Cardiac fibroblast (primary cell): Measurements from ENCODE around the gene PSTPIP2.

Experiments used
- DNase-seq, 2 donors: peaks; one replicate each; pipeline versions ENCODE4 v3.0.0 to v3.0.0-alpha.2; 2010; ENCODE audit warnings: low read depth in 2 of 2
- H3K4me3 ChIP-seq, 2 donors: replicated peaks in 1 of 2; 1 replicate in 1 of 2; 2 replicates in 1 of 2; pipeline ENCODE4 v1.5.1; 2011; ENCODE audit warnings: low read depth in 2 of 2, low read length in 2 of 2, mild to moderate bottlenecking in 2 of 2, moderate library complexity in 1 of 2
- CTCF ChIP-seq: IDR thresholded peaks from one replicate; pipeline ENCODE4 v1.5.1; 2011; ENCODE audit warnings: low read depth, mild to moderate bottlenecking, low read length, inconsistent platforms

Gene PSTPIP2

DNA sequence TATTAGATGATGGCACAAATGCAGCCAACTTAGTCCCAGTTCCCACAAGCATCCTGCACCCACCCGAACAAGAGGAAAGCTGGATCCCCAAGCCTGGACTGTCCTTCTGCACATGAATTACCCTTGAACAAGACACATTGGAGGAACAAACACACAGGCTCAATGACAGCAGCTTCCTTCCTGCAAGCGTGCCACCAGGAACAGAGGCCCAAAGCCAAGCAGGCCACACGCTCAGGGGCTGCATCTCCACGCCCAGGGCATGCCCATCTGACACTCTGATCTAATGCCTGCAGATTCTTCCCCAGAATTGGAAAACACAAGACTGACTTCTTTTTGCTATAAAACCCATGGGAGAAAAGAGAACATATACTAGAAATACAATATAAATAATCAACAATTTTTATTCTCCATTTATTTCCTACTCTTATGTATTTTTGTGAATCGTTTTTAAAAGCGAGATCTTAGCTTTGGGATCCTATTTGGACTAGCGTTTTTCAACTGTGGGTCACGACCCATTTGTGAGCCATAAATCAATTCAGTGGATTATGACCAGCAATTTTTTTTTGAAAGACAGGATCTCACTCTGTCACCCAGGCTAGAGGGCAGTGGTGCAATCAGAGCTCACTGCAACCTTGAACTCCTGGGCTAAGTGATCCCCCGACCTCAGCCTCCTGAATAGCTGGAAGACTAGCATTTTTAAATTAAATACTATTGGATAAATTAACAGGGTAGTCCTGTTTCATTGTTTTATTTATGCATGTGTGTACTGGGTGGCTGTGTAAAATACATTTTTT, 34.4 kb downstream of the PSTPIP2 start:
- no peak for DNase-seq
- TF ChIP-seq CTCF, result no peak
- H3K4me3 ChIP-seq, result no peak overlapping the region

DNA sequence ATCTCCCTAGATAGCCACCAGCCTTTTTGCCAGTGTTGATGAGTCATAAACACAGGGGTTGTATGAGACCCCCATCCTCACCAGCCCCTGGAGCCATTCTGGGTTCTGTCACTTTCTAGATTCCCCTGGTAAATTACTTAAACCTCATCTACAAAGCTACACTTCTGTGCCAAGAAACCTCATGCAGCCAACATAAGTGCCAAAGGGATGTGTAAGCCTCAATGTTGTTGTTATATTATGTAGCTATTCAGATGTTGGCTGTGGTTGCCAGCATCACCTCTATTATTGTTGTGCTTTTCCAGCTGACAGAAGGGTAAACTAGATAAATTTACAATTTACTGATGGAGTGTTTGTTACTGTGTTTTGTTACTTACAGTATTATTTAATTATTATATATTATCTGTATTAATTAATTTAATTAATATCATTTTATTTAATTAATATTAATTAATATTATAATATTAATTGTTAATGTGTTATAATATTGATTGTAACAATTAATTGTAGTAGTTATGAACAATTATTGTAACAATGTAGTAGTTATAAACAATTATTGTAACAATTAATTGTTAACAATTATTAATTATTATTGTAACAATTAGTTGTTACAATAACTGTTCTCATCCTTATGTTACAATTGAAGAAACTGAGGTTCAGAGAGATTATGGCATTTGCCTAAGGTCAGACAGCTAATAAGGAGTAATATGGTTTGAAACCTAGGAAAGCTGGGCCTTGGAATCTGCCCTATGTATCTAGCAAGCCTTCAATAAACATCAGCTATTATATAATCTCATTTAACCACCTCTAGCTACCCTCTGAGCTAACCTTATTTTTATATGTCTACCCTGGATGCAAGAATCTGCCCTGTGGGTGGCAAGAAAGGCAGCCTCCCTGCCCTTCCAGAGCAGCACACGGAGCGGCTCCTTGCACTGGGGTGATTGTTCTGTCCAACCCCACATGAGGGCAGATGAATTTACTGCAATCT, 36.1 kb downstream of the PSTPIP2 start:
- no peak overlapping the region for H3K4me3 ChIP-seq
- no peak for TF ChIP-seq CTCF
- peak; percentile 65 to 78 for DNase-seq

GRCh38 chr18:46034230-46034629, 37.8 kb downstream of the PSTPIP2 start:
- H3K4me3 ChIP-seq, result no peak overlapping the region
- DNase-seq, result peak; percentile 57 to 72
- no peak for TF ChIP-seq CTCF

GRCh38 chr18:46031741-46032140, 40.3 kb downstream of the PSTPIP2 start:
- no peak for TF ChIP-seq CTCF
- no peak for DNase-seq
- H3K4me3 ChIP-seq, result no peak overlapping the region

GRCh38 chr18:46028536-46028891, 43.5 kb downstream of the PSTPIP2 start:
- peak overlapping the region; percentile 48 to 53 for H3K4me3 ChIP-seq
- TF ChIP-seq CTCF, result no peak
- DNase-seq, result no peak

DNA sequence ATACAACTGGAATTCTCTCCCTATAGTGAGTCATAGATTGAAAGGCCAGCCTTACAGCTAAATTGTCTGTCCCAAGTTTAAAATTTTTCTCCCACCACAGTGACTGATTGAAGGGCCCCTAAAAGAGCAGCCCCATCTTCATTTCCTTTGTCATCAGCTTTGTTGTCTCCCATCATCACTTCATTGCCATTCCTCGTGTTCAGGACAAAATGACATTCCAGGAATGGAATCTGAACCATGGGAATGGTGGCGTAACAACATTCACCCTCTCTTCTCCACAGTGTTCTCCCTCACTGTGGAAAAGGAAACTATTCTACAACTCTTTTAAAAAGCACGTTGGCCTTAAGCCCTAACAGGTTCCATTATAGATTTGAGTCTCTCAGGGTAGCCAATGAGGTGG, 52.1 kb downstream of the PSTPIP2 start:
- DNase-seq, result peak in 1 of 2 donors; percentile 12
- TF ChIP-seq CTCF, result no peak
- no peak overlapping the region for H3K4me3 ChIP-seq
